ENCODE measurements around the gene ZBTB40.

The ZBTB40 gene, protein sequence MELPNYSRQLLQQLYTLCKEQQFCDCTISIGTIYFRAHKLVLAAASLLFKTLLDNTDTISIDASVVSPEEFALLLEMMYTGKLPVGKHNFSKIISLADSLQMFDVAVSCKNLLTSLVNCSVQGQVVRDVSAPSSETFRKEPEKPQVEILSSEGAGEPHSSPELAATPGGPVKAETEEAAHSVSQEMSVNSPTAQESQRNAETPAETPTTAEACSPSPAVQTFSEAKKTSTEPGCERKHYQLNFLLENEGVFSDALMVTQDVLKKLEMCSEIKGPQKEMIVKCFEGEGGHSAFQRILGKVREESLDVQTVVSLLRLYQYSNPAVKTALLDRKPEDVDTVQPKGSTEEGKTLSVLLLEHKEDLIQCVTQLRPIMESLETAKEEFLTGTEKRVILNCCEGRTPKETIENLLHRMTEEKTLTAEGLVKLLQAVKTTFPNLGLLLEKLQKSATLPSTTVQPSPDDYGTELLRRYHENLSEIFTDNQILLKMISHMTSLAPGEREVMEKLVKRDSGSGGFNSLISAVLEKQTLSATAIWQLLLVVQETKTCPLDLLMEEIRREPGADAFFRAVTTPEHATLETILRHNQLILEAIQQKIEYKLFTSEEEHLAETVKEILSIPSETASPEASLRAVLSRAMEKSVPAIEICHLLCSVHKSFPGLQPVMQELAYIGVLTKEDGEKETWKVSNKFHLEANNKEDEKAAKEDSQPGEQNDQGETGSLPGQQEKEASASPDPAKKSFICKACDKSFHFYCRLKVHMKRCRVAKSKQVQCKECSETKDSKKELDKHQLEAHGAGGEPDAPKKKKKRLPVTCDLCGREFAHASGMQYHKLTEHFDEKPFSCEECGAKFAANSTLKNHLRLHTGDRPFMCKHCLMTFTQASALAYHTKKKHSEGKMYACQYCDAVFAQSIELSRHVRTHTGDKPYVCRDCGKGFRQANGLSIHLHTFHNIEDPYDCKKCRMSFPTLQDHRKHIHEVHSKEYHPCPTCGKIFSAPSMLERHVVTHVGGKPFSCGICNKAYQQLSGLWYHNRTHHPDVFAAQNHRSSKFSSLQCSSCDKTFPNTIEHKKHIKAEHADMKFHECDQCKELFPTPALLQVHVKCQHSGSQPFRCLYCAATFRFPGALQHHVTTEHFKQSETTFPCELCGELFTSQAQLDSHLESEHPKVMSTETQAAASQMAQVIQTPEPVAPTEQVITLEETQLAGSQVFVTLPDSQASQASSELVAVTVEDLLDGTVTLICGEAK

DNA sequence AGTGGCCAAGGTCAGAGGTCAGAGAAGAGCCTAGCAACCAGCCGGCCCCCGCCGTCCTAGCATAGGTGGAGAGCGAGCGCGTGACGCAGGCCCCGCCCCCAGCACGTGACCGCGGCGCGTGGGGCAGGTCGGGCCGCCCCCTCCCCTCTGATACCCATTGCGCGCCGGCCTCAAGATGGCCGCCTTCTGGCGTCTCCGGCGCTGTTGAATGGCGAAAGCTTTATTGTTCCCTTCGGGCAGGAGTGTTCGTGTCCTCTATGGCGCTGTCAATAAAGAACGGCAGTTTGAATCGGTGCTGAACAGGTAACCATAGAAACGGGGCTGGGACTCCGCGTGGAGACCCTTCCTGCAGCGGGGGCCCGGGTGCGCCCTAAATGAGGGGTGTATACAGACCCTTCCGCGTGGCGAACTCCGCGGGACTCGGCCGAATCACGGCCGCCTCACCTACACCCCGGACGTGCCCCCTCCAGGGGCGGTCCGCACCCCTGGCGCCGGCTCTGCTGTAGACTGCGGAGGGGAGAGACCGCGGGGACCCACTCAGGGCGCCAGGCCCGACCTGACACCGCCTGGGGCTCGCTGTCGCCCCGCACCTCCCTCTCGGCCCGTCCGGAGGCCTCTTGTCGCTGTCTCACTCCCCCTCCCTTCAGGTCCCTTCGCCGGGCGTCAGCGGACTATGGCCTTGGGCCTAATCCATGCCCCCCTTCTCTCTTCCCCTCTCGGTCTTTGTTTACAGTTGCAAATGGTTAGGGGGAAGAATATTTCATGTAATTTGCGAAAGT is at the start of gene ZBTB40:
Gene ZBTB40, plus strand, starts transcription at position 150 of the 779 bp plus-strand sequence. CDS start 38,098 bp downstream, outside the sequence.
- DNase-seq (peak; percentile 95), ATAC-seq (peak; percentile 97)

DNA sequence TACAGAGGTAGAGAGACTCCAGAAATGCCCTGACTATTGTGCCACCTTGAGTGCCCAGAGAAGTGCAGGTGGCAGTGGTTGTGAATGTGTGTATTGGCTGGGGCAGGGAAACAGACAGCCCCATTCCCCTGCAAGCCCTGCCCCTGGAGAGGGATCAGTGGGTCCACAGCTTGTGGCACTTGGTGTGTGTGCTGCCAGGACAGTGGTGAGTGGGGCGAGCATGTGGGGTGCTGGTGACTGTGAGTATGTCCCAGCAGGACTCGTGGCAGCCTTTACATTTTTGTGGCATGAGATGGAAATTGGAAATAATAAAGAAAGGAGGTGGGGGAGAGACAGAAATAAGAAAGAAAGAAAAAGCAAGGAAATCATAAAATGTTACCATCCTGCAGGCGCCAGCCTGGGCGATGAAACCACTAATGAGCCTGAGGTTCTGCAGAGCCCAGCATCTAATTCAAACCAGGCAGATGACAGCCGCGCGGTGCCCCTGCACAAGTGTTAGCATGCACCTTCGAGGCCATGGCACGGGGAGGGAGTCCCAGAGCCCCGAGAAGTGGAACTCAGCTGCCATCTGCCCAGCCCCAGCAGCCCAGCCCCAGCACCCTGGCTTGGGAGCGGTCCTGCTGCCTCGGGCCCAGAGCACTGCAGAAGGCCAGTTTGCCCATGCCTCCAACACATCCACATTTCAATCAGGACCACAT is 49.1 kb upstream of the ZBTB40 start:
- DNase-seq (no peak), ATAC-seq (no peak)

DNA sequence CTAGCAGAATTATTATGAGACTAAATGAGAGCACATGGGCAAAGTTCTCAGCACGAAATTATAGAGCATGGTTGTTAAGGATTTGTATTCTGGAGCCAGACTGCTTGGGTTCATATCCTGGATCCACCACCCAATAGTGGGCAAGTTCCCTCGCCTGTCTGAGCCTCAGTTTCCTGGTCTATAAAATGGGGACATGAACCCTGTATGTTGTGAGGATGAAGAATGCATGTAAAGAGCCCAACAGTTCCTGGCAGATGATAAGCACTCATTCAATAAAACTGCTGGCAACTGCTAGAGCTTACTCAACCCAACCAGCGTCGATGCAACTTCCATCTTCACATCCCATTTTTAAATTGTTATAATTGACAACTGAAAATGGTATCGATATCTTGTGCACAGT is 47.2 kb upstream of the ZBTB40 start:
- DNase-seq (no peak), ATAC-seq (no peak)

DNA sequence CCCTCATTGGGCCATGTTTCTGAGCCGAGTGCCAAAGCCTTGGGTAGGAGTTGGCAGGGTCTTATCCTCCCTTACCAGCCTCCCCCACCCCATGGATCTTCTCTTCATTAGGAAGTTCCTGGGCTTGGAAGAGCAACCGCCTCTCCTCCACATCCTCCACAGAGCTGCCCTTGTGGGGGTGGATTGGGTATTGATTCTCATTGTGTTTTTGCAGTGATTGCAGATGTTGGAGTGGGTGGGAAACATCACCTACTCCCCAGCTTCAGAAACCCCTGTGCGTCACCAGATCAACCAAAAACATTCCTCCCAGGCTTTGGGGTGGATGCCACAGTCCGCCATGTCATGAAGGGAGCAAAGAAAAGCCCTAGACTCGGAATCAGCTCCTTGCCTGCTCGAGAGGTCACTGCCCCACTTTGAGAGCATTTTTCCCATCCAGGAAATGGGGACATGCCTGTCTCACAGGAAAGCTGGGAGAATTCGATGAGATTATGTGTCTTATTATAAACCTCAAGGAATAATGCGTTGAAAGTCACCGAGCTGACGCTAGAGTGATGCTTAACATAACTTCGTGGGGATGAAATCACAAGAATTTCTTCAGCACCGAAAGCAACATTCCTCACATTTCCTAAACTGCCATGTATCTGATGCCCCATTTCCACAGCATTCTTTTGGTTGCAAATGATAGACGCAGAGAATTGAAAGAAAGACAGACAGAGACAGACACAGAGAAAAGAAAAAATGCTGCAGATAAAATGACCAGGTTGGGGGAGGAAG is 44.7 kb upstream of the ZBTB40 start:
- ATAC-seq: no peak
- no peak for DNase-seq

DNA sequence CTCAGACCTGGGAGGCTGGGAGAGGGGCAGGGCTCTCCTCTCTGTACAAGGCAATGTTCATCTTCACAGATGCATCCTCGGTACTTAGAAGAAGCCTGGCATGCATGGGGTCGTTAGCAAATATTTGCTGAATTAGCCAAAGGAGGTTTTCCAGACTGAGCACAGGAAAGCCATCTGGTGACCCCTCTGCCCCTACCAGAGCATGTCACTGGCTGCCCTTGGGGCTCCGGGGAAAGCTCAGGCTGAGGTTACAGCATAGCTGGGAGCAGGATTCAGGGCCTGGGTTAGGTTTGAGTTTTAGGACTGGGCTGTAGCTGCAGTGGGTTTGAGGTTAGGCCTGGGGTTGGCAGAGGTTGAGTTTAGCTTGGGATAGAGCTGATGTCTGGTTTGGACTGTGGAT is 43.4 kb upstream of the ZBTB40 start:
- no peak for DNase-seq
- no peak for ATAC-seq

DNA sequence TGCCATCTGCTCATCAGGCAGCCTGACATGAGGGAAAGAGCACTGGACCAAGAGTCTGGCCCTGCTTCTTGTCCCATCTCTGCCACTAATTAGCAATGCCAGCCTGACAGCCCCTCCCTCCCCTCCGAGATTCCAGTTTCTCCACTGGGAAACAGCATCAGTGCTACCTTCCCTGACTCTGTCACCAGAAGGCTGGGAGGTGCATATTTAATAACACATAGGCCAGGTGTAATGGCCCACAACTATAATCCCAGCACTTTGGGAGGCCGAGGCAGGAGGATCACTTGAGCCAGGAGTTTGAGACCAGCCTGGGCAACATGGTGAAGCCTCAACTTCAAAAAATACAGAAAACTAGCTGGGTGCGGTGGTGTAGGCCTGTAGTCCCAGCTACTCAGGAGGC is 41.2 kb upstream of the ZBTB40 start:
- DNase-seq (no peak), ATAC-seq (no peak)

DNA sequence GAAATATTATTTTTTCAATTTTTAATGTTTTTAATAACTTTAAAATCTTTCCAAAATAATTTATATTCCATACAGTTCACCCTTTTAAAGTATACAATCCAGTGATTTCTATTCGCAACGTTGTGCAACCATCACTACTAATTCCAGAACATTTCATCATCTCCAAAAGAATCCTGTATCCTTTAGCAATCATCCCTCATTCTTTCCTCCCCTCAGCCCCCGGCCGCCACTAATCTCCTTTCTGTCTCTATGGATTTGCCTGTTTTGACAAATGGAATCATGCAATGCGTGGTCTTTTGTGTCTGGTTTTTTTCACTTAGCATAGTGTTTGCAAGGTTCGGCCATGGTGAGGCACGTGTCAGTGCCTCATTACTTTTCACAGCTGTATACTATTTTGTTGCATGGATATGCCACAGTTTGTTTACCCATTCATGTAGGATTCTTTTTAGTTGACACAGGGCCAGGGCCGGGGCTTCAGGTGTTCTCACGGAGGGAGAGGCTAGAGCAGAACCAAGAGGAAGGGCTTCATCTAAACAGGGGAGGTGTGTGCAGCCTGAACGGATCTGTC is 40.6 kb upstream of the ZBTB40 start:
- no peak for DNase-seq
- no peak for ATAC-seq

DNA sequence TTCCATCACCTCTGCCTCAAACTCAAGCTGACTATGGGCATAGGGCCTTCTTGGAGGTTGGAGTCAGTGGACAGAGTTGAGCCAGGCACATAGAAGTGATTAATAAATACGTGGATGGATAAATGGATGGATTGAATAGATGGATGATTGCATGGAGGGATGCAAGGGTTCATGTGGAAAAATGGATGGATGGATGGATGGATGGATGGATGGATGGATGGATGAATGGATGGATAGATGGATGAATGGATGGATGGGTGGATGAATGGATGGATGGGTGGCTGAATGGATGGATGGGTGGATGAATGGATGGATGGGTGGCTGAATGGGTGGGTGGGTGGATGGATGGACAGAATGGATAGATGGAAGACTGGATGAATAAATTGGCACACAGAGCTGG is 40.1 kb upstream of the ZBTB40 start:
- DNase-seq (no peak), ATAC-seq (no peak)

DNA sequence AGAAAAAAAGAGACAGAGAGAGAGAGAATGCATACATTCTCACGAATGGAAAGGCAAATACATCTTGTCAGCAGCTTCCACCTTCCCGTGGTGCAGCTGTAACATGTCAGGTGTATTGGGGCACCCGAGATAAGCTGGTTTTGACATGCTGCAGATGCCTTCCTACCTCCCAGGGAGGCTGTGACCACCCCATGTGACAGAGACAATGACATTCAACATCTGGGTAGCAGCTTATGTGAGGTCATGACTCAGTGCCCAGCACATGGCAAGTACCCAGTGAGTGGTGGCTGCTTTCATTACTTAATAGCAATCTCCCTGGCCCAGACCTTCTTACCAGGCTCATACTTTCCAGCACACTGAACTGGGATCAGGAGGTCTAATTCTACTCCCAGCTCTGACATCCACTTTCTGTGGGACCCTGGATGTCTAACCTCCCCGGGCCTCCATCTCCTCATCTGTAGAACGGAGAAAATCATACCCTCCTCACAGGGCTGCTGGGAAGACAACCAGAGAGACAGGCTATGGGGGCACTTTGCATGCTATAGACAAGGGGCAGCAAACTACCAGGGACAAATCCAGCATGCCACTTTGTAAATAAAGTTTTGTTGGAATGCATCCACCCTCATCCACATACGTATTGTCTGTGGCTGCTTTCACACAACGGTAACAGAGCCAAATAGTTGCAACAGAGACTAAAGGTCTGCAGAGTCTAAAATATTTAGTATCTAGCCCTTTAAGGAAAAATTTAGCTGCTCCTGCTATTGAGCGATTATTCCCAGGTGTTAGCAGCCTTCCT is 38.5 kb upstream of the ZBTB40 start:
- DNase-seq (no peak), ATAC-seq (no peak)

DNA sequence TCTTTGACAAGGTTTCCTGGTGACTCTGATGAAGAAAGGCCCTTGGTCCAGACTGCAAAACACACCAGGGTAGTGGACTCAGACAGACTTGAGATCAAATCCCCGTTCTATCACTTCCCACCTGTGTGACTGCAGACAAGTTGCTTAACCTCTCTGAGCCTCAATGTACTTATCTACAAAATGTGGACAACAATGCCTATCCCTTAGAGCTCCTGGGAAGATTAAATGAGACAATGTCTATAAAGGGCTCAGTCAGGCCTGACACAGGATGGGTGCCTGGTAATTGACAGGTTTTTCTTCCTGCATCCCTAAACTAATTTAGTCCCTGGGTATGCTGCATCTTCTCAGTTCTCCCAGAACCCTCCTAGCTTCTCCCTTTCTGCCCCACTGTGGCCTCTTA is 37.9 kb upstream of the ZBTB40 start:
- ATAC-seq: no peak
- no peak for DNase-seq

DNA sequence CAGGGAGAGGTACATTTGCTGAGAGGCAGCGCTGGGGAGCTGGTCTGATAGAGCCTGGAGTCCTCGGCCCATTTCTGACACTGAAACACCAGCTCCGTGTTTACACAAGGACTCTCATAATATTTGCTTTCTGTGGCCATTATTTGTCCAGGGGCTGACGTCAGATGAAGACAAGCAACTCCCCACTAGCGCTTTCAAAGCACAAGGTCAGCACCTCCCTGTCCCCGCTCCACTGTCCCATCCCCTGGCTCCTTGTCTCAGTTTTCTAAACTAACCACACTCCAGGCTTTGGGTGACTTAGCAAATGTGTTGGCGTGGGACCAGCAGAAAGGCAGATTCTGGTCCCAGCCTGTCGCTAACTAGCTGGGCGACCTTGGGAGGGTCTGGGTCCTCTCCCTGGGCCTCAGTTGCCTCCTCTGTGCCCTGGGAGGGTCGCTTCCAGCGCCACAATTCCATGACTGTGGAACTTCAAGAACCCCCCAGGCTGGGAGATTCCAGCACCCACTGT is 37.4 kb upstream of the ZBTB40 start:
- no peak for DNase-seq
- ATAC-seq: no peak

DNA sequence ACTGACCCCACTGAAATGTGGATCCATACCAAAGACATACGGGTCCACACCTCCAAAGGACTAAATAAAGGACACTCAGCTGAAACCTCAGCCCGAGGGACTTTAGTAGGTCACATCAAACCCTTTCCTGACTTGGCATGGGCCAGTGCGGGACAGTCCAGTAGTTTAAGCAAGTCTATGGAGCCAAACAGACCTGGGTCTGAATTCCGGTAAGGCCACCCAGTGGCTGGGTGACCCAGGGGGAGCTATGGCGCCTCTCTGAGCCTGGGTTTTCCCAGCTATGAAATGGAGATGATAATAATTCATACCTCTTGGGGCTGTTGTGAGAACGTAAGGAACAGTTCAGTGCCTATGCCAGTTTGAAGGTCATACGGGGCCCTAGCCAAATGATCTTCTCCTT is 36.2 kb upstream of the ZBTB40 start:
- ATAC-seq (no peak), DNase-seq (no peak)

DNA sequence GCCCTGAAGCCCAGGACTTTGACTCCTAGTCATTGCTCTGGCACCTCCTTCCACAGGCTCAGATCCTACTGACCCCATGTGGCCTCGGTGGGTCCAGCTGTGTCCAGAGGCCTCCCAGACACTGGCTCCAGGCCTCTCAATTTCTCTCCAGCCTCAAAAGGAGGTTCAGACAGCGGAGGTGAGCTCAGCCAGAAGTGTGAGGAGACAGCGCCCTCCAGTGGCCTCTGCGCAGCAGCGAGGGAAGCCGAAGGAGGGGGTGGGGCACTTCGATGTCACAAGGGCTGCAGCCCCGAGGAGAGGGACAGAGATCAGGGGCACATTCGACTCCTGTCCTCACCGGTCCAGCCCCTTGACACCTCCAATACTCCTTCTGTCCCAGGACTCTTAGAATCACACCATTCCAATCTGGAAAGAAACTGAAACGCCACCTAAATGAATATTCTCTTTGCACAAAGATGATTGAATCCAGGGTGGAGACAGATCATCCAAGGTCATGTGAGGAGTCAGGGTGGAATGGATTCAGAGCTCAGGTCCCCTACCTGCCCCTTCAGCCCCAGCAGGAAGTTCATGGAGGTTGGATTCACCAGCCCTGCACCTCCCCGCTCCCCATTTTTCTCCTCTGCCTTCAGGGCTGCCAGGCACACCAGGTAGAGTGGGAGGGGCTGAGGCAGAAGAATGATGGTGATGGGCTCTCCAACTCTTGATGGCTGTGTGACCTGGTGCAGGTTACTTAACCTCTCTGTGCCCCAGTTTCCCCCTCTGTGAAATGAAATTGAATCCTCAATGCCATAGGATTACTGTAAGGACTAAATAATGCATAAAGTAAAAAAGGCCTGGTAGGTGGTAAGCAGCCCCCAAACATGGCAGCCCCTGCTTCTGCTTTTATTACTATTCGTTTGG is 34.8 kb upstream of the ZBTB40 start:
- DNase-seq: peak; percentile 81
- peak; percentile 83 for ATAC-seq

DNA sequence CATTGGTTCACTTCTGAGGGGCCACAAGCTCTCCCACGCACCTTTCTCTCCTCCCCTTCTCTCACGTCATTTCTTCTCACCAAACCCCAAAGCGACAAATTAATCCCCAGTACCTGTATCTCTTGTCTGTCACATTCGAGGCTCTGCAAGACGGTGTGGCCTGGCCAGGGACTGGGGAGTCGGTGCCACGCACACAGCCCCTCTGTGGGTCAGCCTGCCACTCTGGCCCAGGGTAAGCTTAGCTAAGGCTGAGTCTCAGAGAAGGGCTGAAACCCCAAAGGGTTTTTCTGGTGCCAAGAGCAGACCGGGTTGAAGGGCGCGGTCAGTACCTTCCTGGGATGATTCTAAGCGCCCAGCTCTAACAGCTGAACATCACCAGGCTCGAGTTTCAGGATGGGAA is 34.2 kb upstream of the ZBTB40 start:
- DNase-seq: no peak
- no peak for ATAC-seq

DNA sequence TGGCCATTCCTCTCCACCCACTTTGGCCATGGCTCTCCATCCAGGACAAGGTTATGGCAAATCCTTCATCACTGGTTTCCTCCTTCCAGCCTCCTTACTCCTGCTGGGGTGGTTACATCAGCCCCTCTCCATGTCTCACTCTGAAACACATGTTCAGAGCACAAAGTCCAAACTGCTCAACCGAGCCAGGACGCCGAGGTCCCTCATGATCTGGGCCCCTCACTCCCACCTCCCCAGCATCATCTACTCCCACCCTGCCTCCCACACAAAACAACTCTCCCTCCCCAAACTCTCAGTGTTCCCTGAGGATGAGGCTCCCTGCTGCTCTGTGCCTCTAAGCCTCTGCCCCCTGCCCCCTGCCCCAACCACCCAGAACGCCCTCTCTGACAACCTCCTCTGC is 33.3 kb upstream of the ZBTB40 start:
- DNase-seq (no peak), ATAC-seq (no peak)

DNA sequence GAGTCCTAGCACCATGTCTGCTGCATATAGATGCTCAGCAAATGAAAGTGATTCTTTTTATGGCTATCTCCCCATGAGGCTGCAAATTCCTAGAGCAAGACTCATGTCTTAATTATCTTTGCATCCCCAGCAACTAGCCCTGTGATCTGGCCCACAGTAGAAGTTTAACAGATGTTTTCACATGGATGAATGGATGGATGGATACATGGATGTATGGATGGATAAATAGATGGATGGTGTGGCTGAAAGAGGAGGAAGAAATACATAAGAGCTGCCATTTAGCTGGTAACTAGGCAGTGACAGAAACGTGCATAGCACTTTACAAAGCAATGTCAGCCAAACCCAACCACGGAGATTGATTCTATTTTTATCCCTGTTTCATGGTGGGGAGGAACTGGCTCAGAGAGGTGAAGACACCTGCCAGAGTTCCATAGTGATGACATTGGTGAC is 32.7 kb upstream of the ZBTB40 start:
- no peak for DNase-seq
- no peak for ATAC-seq

DNA sequence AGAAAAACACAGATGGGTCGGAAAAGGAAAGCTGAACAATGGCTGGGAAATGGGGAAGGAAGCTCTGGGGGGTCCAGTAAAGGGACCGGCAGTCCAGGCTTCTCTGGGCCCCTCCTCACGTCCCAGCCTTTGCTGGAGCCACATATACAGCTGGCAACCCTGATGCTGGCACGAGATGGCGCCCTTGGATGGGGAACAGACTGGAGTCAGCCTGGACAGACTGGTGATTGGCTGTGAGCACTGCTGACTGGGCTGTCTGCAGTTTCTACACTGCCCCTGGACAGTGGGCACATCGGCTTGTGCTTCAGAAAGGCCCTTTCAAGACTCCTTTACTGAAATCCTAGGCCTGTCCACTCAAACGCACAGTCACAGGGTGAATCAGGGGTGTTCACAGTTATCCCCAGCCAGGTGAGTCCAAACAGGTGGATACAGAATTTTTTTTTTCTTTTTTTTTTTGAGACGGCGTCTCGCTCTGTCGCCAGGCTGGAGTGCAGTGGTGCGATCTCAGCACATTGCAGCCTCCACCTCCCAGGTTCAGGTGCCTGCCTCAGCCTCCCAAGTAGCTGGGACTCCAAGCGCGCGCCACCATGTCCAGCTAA is 31.1 kb upstream of the ZBTB40 start:
- DNase-seq (peak; percentile 68), ATAC-seq (peak; percentile 71)
